Measurements from ENCODE around the gene SDHAF1.

DNA sequence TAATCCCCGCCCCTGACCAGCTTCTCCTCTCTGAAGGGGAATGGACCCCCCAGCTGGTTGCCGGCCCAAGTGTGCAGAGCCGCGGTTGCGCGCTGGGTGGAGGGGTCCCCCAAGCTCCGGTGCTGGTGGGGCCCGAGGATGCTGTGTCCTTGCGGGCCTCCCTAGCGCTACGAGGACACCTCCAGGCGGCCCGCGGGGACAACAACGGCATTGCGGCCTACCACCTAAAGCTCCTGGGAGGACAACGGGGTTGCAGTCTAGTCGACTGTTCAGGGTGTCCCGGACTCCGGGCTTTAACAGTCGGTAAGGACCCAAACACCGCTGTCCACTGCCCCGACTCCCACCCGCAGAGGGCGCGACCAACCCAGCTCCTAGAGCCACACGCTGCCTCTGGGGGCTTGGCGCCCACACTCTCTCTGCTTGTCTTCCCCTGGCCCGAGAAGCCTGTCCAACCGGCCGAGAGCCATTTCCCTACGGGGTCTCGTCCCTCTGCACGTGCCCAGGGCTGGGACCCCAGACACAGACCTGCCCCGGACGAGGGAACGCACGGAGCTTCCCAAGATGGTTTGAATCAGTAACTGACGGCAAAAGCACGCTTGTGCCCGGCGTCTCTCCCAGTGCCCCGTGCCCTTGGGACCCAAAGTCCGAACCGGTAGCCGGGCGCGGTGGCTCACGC is 927 bp upstream of the SDHAF1 start:
- TF ChIP-seq, protein P1, sequence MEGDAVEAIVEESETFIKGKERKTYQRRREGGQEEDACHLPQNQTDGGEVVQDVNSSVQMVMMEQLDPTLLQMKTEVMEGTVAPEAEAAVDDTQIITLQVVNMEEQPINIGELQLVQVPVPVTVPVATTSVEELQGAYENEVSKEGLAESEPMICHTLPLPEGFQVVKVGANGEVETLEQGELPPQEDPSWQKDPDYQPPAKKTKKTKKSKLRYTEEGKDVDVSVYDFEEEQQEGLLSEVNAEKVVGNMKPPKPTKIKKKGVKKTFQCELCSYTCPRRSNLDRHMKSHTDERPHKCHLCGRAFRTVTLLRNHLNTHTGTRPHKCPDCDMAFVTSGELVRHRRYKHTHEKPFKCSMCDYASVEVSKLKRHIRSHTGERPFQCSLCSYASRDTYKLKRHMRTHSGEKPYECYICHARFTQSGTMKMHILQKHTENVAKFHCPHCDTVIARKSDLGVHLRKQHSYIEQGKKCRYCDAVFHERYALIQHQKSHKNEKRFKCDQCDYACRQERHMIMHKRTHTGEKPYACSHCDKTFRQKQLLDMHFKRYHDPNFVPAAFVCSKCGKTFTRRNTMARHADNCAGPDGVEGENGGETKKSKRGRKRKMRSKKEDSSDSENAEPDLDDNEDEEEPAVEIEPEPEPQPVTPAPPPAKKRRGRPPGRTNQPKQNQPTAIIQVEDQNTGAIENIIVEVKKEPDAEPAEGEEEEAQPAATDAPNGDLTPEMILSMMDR (conservative IDR thresholded peaks at IDR 0.05; ENCODE audit: low read length), result peak; percentile 43; the same call in 1 of the 2 replicates
- no peak for TF ChIP-seq EZH2phosphoT487 (IDR thresholded peaks at IDR 0.05; ENCODE audit: borderline replicate concordance, low read depth, low read length)
